Fibroblast of lung (primary cell): ENCODE measurements around the gene COX4I1. TPM values are rescaled to one million over a fixed set of nuclear protein-coding genes. Genes with fewer than 3 reads are reported as not detected.
A peak's percentile ranks its signal among the peaks of the same experiment; 100 is the strongest.

Experiments used
- DNase-seq, 2 donors: peaks; one replicate each; pipeline versions ENCODE4 v3.0.0 to v3.0.0-alpha.2; 2010; ENCODE audit warnings: low read depth in 2 of 2
- H2AFZ ChIP-seq: 2 replicates; pipeline ENCODE4 v1.5.1; 2012; ENCODE audit warnings: low read length, control low read depth, inconsistent platforms
- H3K27ac ChIP-seq: 2 replicates; pipeline ENCODE4 v1.5.1; 2011; ENCODE audit warnings: low read length, control low read depth; ENCODE audit not compliant: insufficient read depth
- H3K27me3 ChIP-seq: 2 replicates; pipeline ENCODE4 v1.5.1; 2011; ENCODE audit warnings: mild to moderate bottlenecking, low read length; ENCODE audit not compliant: control insufficient read depth, insufficient read depth
- H3K36me3 ChIP-seq: 2 replicates; pipeline ENCODE4 v1.5.1; 2011; ENCODE audit warnings: low read length; ENCODE audit not compliant: control insufficient read depth, insufficient read depth
- H3K4me1 ChIP-seq: 2 replicates; pipeline ENCODE4 v1.5.1; 2011; ENCODE audit warnings: low read length; ENCODE audit not compliant: control insufficient read depth, insufficient read depth; ENCODE audit errors: extremely low read depth
- H3K4me2 ChIP-seq: 2 replicates; pipeline ENCODE4 v1.5.1; 2011; ENCODE audit warnings: low read length, control low read depth; ENCODE audit not compliant: insufficient read depth; ENCODE audit errors: extremely low read depth
- H3K4me3 ChIP-seq, 4 experiments: fragments of 200-600 bp in 1 of 4; sonication (generic) in 1 of 4; replicated peaks in 1 of 4; 2 replicates each; pipeline ENCODE4 v1.5.1; 2011 to 2016; ENCODE audit warnings: low read length in 4 of 4, low read depth in 3 of 4, mild to moderate bottlenecking in 3 of 4, control low read depth in 2 of 4, inconsistent platforms in 1 of 4, mixed read lengths in 1 of 4; ENCODE audit not compliant: insufficient read depth in 1 of 4; ENCODE audit errors: control extremely low read depth in 1 of 4
- H3K79me2 ChIP-seq: 2 replicates; pipeline ENCODE4 v1.5.1; 2012; ENCODE audit warnings: mild to moderate bottlenecking, low read length, inconsistent platforms; ENCODE audit not compliant: control insufficient read depth, insufficient read depth
- H3K9ac ChIP-seq: 2 replicates; pipeline ENCODE4 v1.5.1; 2011; ENCODE audit warnings: mild to moderate bottlenecking, low read length, control low read depth; ENCODE audit not compliant: insufficient read depth
- H3K9me3 ChIP-seq: 2 replicates; pipeline ENCODE4 v1.5.1; 2012; ENCODE audit warnings: low read depth, low read length; ENCODE audit not compliant: control insufficient read depth, insufficient read depth
- H4K20me1 ChIP-seq: 2 replicates; pipeline ENCODE4 v1.5.1; 2011; ENCODE audit warnings: low read length; ENCODE audit not compliant: control insufficient read depth, insufficient read depth; ENCODE audit errors: extremely low read depth
- EZH2 ChIP-seq: IDR thresholded peaks from 2 replicates; pipeline ENCODE4 v1.5.1; 2012; ENCODE audit warnings: low read length, control low read depth, mild to moderate bottlenecking; ENCODE audit errors: missing control alignments
- polyA plus RNA-seq, 2 donors: library from polyadenylated mRNA; depleted of rRNA in 1 of 2; stranded (reverse) in 1 of 2; unstranded in 1 of 2; fragments of >200 nt; gene quantifications; 2 replicates each; pipeline ENCODE4 v1.2.1, GENCODE V29; 2011 to 2012; ENCODE audit warnings: missing spikeins in 1 of 2
- total RNA-seq: library from RNA; depleted of rRNA; stranded (reverse); fragments of >200 nt; gene quantifications from 2 replicates; pipeline ENCODE4 v1.2.1, GENCODE V29; 2014
- TF ChIP-seq, protein P1 (sequence below), 2 donors: IDR thresholded peaks in 1 of 2; conservative IDR thresholded peaks in 1 of 2; 1 replicate in 1 of 2; 2 replicates in 1 of 2; pipeline ENCODE4 v1.5.1; 2011 to 2012; ENCODE audit warnings: low read length in 2 of 2, control low read depth in 1 of 2, inconsistent platforms in 1 of 2, low read depth in 1 of 2, mild to moderate bottlenecking in 1 of 2

COX4I1 gene
- total and polyA plus RNA-seq, 2 donors (not counting 1 experiment from before 2014, with no cell fraction given): 442 to 653 TPM

DNA sequence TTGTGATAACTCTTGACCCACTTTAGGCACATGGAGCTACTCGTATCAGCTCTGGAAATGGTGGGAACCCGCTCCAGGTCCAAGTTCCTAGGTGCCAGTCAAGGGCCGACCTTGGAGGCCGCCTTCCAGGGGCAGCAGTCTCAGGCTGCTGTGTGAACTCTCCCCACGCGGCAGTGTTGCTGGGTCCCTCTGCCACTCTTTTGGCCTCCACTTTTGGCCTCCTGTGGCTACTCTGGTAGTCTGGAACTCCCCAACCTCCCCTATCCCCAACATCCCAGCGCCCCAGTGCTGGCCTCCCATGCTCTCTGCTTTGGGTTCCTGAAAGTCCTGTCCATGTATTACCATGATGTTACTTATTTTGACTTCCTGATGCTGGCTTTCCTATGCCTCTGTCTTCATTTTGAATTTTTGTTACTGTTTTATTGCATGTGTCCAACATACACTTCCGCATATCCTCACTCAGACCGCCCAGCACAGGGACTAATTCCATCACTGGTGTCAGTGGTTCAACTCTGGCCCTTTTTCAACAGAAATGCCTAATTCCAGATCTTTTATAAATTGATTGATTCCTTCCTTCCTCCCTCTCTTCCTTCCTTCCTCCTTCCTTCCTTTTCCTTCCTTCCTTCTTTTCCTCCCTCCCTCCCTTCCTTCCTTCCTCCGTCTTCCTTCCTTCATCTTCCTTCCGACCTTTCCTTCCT, 44.1 kb downstream of the COX4I1 start:
- peaks cover 13% of the 10 kb centered on the region for H3K27me3 ChIP-seq
- no peak overlapping the region for H3K4me2 ChIP-seq
- H3K27ac ChIP-seq: no peak overlapping the region
- H3K79me2 ChIP-seq: no peaks in the 10 kb centered on the region
- no peaks in the 10 kb centered on the region for H3K9me3 ChIP-seq
- no peaks in the 10 kb centered on the region for H3K4me1 ChIP-seq
- H2AFZ ChIP-seq: no peak overlapping the region
- H3K4me3 ChIP-seq: no peak overlapping the region
- H3K9ac ChIP-seq: no peak overlapping the region
- H4K20me1 ChIP-seq: no peaks in the 10 kb centered on the region
- TF ChIP-seq, protein P1, sequence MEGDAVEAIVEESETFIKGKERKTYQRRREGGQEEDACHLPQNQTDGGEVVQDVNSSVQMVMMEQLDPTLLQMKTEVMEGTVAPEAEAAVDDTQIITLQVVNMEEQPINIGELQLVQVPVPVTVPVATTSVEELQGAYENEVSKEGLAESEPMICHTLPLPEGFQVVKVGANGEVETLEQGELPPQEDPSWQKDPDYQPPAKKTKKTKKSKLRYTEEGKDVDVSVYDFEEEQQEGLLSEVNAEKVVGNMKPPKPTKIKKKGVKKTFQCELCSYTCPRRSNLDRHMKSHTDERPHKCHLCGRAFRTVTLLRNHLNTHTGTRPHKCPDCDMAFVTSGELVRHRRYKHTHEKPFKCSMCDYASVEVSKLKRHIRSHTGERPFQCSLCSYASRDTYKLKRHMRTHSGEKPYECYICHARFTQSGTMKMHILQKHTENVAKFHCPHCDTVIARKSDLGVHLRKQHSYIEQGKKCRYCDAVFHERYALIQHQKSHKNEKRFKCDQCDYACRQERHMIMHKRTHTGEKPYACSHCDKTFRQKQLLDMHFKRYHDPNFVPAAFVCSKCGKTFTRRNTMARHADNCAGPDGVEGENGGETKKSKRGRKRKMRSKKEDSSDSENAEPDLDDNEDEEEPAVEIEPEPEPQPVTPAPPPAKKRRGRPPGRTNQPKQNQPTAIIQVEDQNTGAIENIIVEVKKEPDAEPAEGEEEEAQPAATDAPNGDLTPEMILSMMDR (conservative IDR thresholded peaks at IDR 0.05 in 1 of 2, IDR thresholded peaks at IDR 0.05 in 1 of 2; ENCODE audit: low read depth in 1 of 2, low read length in 2 of 2): no peak
- no peak for TF ChIP-seq EZH2
- no peak for DNase-seq
- no peaks in the 10 kb centered on the region for H3K36me3 ChIP-seq

- H3K4me2 ChIP-seq: no peak overlapping the region
- no peak for DNase-seq
- no peak overlapping the region for H3K9ac ChIP-seq
- peaks cover 13% of the 10 kb centered on the region for H3K27me3 ChIP-seq
- no peak overlapping the region for H3K4me3 ChIP-seq
- H3K9me3 ChIP-seq: no peaks in the 10 kb centered on the region
- TF ChIP-seq EZH2: no peak
- TF ChIP-seq, protein P1 (conservative IDR thresholded peaks at IDR 0.05 in 1 of 2, IDR thresholded peaks at IDR 0.05 in 1 of 2; ENCODE audit: low read depth in 1 of 2, low read length in 2 of 2): no peak
- no peak overlapping the region for H2AFZ ChIP-seq
- no peaks in the 10 kb centered on the region for H3K4me1 ChIP-seq
- no peak overlapping the region for H3K27ac ChIP-seq
- no peaks in the 10 kb centered on the region for H4K20me1 ChIP-seq
- H3K79me2 ChIP-seq: no peaks in the 10 kb centered on the region
- no peaks in the 10 kb centered on the region for H3K36me3 ChIP-seq
These were observed 44.6 kb downstream of the COX4I1 start for GRCh38 chr16:85844169-85844481.

- H2AFZ ChIP-seq: no peak overlapping the region
- H3K79me2 ChIP-seq: no peaks in the 10 kb centered on the region
- H3K4me3 ChIP-seq: no peak overlapping the region
- H3K27ac ChIP-seq: no peak overlapping the region
- TF ChIP-seq, protein P1 (conservative IDR thresholded peaks at IDR 0.05 in 1 of 2, IDR thresholded peaks at IDR 0.05 in 1 of 2; ENCODE audit: low read depth in 1 of 2, low read length in 2 of 2): no peak
- no peak for TF ChIP-seq EZH2
- H3K9me3 ChIP-seq: no peaks in the 10 kb centered on the region
- H3K36me3 ChIP-seq: no peaks in the 10 kb centered on the region
- H3K4me1 ChIP-seq: no peaks in the 10 kb centered on the region
- H3K27me3 ChIP-seq: peaks cover 16% of the 10 kb centered on the region
- no peak overlapping the region for H3K9ac ChIP-seq
- peak in 1 of 2 donors; percentile 50 for DNase-seq
- no peak overlapping the region for H3K4me2 ChIP-seq
- no peaks in the 10 kb centered on the region for H4K20me1 ChIP-seq
These were observed 45.3 kb downstream of the COX4I1 start for GRCh38 chr16:85844786-85845185.
